Spleen (tissue), 7 donors: ENCODE measurements around the gene PLA2G4A.

ENCODE experiments used
- POLR2A ChIP-seq, 3 donors: fragments of 450-650 bp; IDR thresholded peaks; one replicate each; pipeline ENCODE4 v1.5.1; 2017; ENCODE audit warnings: antibody characterized with exemption in 3 of 3, mild to moderate bottlenecking in 1 of 3
- POLR2AphosphoS5 ChIP-seq, 3 donors: sonication (generic); formaldehyde crosslinking; IDR thresholded peaks; one replicate each; pipeline ENCODE4 v1.5.1; 2017; ENCODE audit warnings: antibody characterized with exemption in 3 of 3
- TF ChIP-seq, protein P1 (sequence below), 11 experiments: fragments of 200-600 bp in 7 of 11; fragments of 450-650 bp in 4 of 11; sonication (generic) in 4 of 11; IDR thresholded peaks in 8 of 11; conservative IDR thresholded peaks in 3 of 11; 1 replicate in 7 of 11; 2 replicates in 4 of 11; pipeline versions ENCODE4 v1.4.0 to v1.8.0; 2016 to 2021; ENCODE audit warnings: antibody characterized with exemption in 11 of 11, inconsistent platforms in 4 of 11, mild to moderate bottlenecking in 1 of 11
- donor health status: DM: no; HTN: no; CAD: no; lungs with moderate emphysema.
- donor health status: DM: no; HTN: no; CAD: no.
- donor health status: DM: no; HTN: no; CAD: no.

DNA sequence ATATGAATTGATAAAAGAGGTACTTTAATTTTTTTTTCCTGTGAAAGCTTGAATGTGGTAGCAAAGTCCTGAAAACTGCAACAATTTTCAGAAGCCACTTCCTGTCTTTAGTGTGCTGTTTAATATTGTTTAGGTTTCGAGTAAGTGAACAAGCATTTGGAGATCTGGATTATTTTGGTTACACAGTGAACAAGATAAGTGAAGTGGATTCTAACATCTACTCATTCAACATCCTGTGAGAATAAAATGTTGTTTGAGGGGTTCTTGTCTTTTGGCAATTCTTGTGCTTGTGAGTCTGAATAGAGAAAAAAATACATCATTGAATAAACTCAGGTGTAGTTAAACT is 35.2 kb upstream of the PLA2G4A start:
- TF ChIP-seq, protein P1, sequence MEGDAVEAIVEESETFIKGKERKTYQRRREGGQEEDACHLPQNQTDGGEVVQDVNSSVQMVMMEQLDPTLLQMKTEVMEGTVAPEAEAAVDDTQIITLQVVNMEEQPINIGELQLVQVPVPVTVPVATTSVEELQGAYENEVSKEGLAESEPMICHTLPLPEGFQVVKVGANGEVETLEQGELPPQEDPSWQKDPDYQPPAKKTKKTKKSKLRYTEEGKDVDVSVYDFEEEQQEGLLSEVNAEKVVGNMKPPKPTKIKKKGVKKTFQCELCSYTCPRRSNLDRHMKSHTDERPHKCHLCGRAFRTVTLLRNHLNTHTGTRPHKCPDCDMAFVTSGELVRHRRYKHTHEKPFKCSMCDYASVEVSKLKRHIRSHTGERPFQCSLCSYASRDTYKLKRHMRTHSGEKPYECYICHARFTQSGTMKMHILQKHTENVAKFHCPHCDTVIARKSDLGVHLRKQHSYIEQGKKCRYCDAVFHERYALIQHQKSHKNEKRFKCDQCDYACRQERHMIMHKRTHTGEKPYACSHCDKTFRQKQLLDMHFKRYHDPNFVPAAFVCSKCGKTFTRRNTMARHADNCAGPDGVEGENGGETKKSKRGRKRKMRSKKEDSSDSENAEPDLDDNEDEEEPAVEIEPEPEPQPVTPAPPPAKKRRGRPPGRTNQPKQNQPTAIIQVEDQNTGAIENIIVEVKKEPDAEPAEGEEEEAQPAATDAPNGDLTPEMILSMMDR (IDR thresholded peaks at IDR 0.05 in 8 of 11, conservative IDR thresholded peaks at IDR 0.05 in 3 of 11) = no peak
- no peak for TF ChIP-seq POLR2A (IDR thresholded peaks at IDR 0.05)
- TF ChIP-seq POLR2AphosphoS5 (IDR thresholded peaks at IDR 0.05) = no peak
